GM12891 (cell line): ENCODE results near the gene BCAS1.

Source experiments
- POLR2A ChIP-seq: IDR thresholded peaks from 2 replicates; pipeline ENCODE4 v1.6.1; 2011; ENCODE audit warnings: low read depth, low read length, control low read depth
- POLR2AphosphoS5 ChIP-seq: IDR thresholded peaks from 2 replicates; pipeline ENCODE4 v1.6.1; 2011; ENCODE audit warnings: low read depth, low read length, control low read depth
- TAF1 ChIP-seq: IDR thresholded peaks from 2 replicates; pipeline ENCODE4 v1.6.1; 2011; ENCODE audit warnings: low read depth, low read length, control low read depth

- no peak for TF ChIP-seq TAF1
- TF ChIP-seq POLR2A, result no peak
- TF ChIP-seq POLR2AphosphoS5, result no peak
Measured at GRCh38 chr20:54074511-54074910, 4.1 kb upstream of the BCAS1 start.
